ENCODE results near the gene JAZF1. TPM values are rescaled to one million over a fixed set of nuclear protein-coding genes. Genes with fewer than 3 reads are reported as not detected.

The JAZF1 gene
- total RNA-seq, 1 donor from 2014 or later, result 7.2 TPM

GRCh38 chr7:28224675-28225074 lies 44.1 kb upstream of the JAZF1 start:
- Mint-ChIP-seq H3K4me1 (no peaks in the 10 kb centered on the region), H3K27me3 (ENCODE audit: low read depth) (no peaks in the 10 kb centered on the region), H3K9me3 (no peaks in the 10 kb centered on the region), H3K27ac (no peak overlapping the region), H3K4me3 (no peak overlapping the region), H3K36me3 (no peaks in the 10 kb centered on the region)
- TF ChIP-seq CTCF (IDR thresholded peaks at IDR 0.05; ENCODE audit: unreplicated experiment), result no peak
- DNase-seq (ENCODE audit: low spot score in 2 of 2, unreplicated experiment in 2 of 2), result no peak

- Mint-ChIP-seq H3K4me1 (no peaks in the 10 kb centered on the region), H3K4me3 (no peak overlapping the region), H3K27ac (no peak overlapping the region), H3K9me3 (no peaks in the 10 kb centered on the region), H3K36me3 (no peaks in the 10 kb centered on the region), H3K27me3 (ENCODE audit: low read depth) (no peaks in the 10 kb centered on the region)
- DNase-seq (ENCODE audit: low spot score in 2 of 2, unreplicated experiment in 2 of 2), result no peak
- TF ChIP-seq CTCF (IDR thresholded peaks at IDR 0.05; ENCODE audit: unreplicated experiment), result no peak
Measured at GRCh38 chr7:28224172-28224571, 43.6 kb upstream of the JAZF1 start.

- Mint-ChIP-seq H3K4me3 (no peak overlapping the region), H3K9me3 (no peaks in the 10 kb centered on the region), H3K36me3 (no peaks in the 10 kb centered on the region), H3K27ac (no peak overlapping the region), H3K4me1 (peaks cover 2% of the 10 kb centered on the region), H3K27me3 (ENCODE audit: low read depth) (no peaks in the 10 kb centered on the region)
- no peak for DNase-seq (ENCODE audit: low spot score in 2 of 2, unreplicated experiment in 2 of 2)
- no peak for TF ChIP-seq CTCF (IDR thresholded peaks at IDR 0.05; ENCODE audit: unreplicated experiment)
Measured at GRCh38 chr7:28222636-28223035, 42.0 kb upstream of the JAZF1 start.

GRCh38 chr7:28219793-28220192 lies 39.2 kb upstream of the JAZF1 start:
- Mint-ChIP-seq H3K9me3 (no peaks in the 10 kb centered on the region), H3K27ac (no peak overlapping the region), H3K4me3 (no peak overlapping the region), H3K4me1 (peaks cover 18% of the 10 kb centered on the region), H3K36me3 (no peaks in the 10 kb centered on the region), H3K27me3 (ENCODE audit: low read depth) (no peaks in the 10 kb centered on the region)
- DNase-seq (ENCODE audit: low spot score in 2 of 2, unreplicated experiment in 2 of 2), result no peak
- no peak for TF ChIP-seq CTCF (IDR thresholded peaks at IDR 0.05; ENCODE audit: unreplicated experiment)

- Mint-ChIP-seq H3K27ac (no peak overlapping the region), H3K36me3 (no peaks in the 10 kb centered on the region), H3K4me1 (peaks cover 18% of the 10 kb centered on the region), H3K27me3 (ENCODE audit: low read depth) (no peaks in the 10 kb centered on the region), H3K9me3 (no peaks in the 10 kb centered on the region), H3K4me3 (no peak overlapping the region)
- no peak for TF ChIP-seq CTCF (IDR thresholded peaks at IDR 0.05; ENCODE audit: unreplicated experiment)
- DNase-seq (ENCODE audit: low spot score in 2 of 2, unreplicated experiment in 2 of 2), result no peak
Measured at GRCh38 chr7:28217143-28217542, 36.5 kb upstream of the JAZF1 start.

GRCh38 chr7:28211006-28211405 lies 30.4 kb upstream of the JAZF1 start:
- Mint-ChIP-seq H3K27me3 (ENCODE audit: low read depth) (no peaks in the 10 kb centered on the region), H3K9me3 (no peaks in the 10 kb centered on the region), H3K27ac (no peak overlapping the region), H3K36me3 (no peaks in the 10 kb centered on the region), H3K4me3 (no peak overlapping the region), H3K4me1 (peaks cover under 1% of the 10 kb centered on the region)
- no peak for DNase-seq (ENCODE audit: low spot score in 2 of 2, unreplicated experiment in 2 of 2)
- TF ChIP-seq CTCF (IDR thresholded peaks at IDR 0.05; ENCODE audit: unreplicated experiment), result no peak

All from mesothelial cell of epicardium (in vitro differentiated cells).